Smooth muscle cell (in vitro differentiated cells): ENCODE data around the gene PAK1. TPM values are rescaled to one million over a fixed set of nuclear protein-coding genes. Genes with fewer than 3 reads are reported as not detected.

ENCODE experiments used
- DNase-seq: peaks from one replicate; lab custom pipeline; 2025; ENCODE audit not compliant: unreplicated experiment; lab: John Stamatoyannopoulos, UW
- H2AFZ ChIP-seq: fragments of 200-600 bp; sonication (generic); 2 replicates; pipeline ENCODE4 v1.6.0; 2016; ENCODE audit warnings: antibody characterized with exemption, low read depth, mild to moderate bottlenecking
- H3F3A ChIP-seq: fragments of 200-600 bp; sonication (generic); 2 replicates; pipeline ENCODE4 v1.6.0; 2017; ENCODE audit warnings: antibody characterized with exemption, low read depth
- H3K27ac ChIP-seq: fragments of 200-600 bp; sonication (generic); 2 replicates; pipeline ENCODE4 v1.5.1; 2016; ENCODE audit warnings: low read depth, mild to moderate bottlenecking
- H3K27me3 ChIP-seq: fragments of 200-600 bp; sonication (generic); 2 replicates; pipeline ENCODE4 v1.6.1; 2016; ENCODE audit warnings: low read depth, mild to moderate bottlenecking
- H3K36me3 ChIP-seq: fragments of 200-600 bp; sonication (generic); 2 replicates; pipeline ENCODE4 v1.5.1; 2016; ENCODE audit warnings: low read depth
- H3K4me1 ChIP-seq: fragments of 200-600 bp; sonication (generic); 2 replicates; pipeline ENCODE4 v1.5.1; 2016; ENCODE audit warnings: low read depth
- H3K4me2 ChIP-seq: fragments of 200-600 bp; sonication (generic); 2 replicates; pipeline ENCODE4 v1.6.0; 2016; ENCODE audit warnings: mild to moderate bottlenecking
- H3K4me3 ChIP-seq: fragments of 200-600 bp; sonication (generic); 2 replicates; pipeline ENCODE4 v1.5.1; 2016; ENCODE audit warnings: mild to moderate bottlenecking
- H3K79me2 ChIP-seq: fragments of 200-600 bp; sonication (generic); 2 replicates; pipeline ENCODE4 v1.6.0; 2016; ENCODE audit warnings: low read depth, mild to moderate bottlenecking
- H3K9ac ChIP-seq: fragments of 200-600 bp; sonication (generic); 2 replicates; pipeline ENCODE4 v1.6.0; 2016; ENCODE audit warnings: low read depth
- H3K9me3 ChIP-seq: fragments of 200-600 bp; sonication (generic); replicated peaks from 2 replicates; pipeline ENCODE4 v1.5.1; 2016; ENCODE audit warnings: low read depth
- H4K20me1 ChIP-seq: fragments of 200-600 bp; sonication (generic); 2 replicates; pipeline ENCODE4 v1.6.0; 2016; ENCODE audit warnings: low read depth
- WGBS: methylation state at CpG from one replicate; pipeline ENCODE4 v1.1.7; 2016; ENCODE audit warnings: low lambda C conversion rate; 5-methylcytosine and 5-hydroxymethylcytosine counted together
- polyA plus RNA-seq: library from polyadenylated mRNA; unstranded; fragments of >200 nt; fragmentation: Nextera tagmentation; extraction: Ambion mirVana; gene quantifications from 2 replicates; pipeline ENCODE4 v1.2.1, GENCODE V29; 2016
- total RNA-seq: library from RNA; depleted of rRNA; stranded (reverse); fragments of >200 nt; gene quantifications from 2 replicates; pipeline ENCODE4 v1.2.3, GENCODE V29; 2014
- TF ChIP-seq, protein P1 (sequence below): fragments of 200-600 bp; sonication (generic); IDR thresholded peaks from 2 replicates; pipeline ENCODE4 v1.5.1; 2017; ENCODE audit warnings: borderline replicate concordance, mild to moderate bottlenecking, antibody characterized with exemption; ENCODE audit not compliant: insufficient read depth, poor library complexity, severe bottlenecking

Gene PAK1
- total and polyA plus RNA-seq, 2 experiments from 2014 or later, result 20.5 to 31.7 TPM

DNA sequence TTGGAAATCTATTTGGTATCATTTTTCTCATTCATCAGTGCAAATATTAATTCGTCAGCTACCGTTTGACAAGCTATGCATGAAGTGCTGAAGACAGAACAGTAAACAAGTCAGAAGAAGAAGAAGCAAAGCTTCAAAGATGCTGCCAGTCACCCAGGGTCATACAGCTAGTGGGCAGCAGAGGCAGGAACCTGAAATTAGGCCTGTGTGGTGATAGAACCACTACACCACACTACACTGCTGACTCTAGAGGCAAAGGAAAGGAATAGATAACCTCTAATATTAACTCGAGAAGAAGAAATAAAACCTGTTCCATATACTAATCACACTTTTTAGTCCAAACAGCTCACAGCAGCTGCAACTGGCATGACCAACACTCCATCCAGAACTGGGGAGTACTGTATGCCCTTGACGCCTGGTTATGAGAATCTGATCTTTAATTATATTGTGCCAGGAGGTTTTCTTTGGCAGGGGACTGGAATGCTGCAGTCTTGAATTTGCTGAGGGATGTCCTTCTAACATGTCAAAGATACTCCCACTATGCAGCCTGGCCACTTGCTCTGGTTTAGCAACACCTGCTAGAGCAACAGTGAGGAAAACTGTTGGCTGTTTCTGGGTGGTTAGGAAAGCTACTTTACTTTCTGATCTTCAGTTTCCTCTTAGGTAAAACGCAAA lies 73.0 kb downstream of the PAK1 start:
- Histone ChIP-seq H3K36me3 (no peaks in the 10 kb centered on the region), H3K4me1 (peaks cover 11% of the 10 kb centered on the region), H2AFZ (no peak overlapping the region), H3K27ac (no peak overlapping the region), H3K79me2 (peaks cover 17% of the 10 kb centered on the region), H3K4me3 (no peak overlapping the region), H3F3A (no peaks in the 10 kb centered on the region), H3K4me2 (no peak overlapping the region), H3K9me3 (no peaks in the 10 kb centered on the region), H3K9ac (no peak overlapping the region), H3K27me3 (no peaks in the 10 kb centered on the region), H4K20me1 (peaks cover 34% of the 10 kb centered on the region)
- TF ChIP-seq, protein P1, sequence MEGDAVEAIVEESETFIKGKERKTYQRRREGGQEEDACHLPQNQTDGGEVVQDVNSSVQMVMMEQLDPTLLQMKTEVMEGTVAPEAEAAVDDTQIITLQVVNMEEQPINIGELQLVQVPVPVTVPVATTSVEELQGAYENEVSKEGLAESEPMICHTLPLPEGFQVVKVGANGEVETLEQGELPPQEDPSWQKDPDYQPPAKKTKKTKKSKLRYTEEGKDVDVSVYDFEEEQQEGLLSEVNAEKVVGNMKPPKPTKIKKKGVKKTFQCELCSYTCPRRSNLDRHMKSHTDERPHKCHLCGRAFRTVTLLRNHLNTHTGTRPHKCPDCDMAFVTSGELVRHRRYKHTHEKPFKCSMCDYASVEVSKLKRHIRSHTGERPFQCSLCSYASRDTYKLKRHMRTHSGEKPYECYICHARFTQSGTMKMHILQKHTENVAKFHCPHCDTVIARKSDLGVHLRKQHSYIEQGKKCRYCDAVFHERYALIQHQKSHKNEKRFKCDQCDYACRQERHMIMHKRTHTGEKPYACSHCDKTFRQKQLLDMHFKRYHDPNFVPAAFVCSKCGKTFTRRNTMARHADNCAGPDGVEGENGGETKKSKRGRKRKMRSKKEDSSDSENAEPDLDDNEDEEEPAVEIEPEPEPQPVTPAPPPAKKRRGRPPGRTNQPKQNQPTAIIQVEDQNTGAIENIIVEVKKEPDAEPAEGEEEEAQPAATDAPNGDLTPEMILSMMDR, result no peak
- WGBS, result 95% methylated on average over 5 of the region's 5 CpGs
- no peak for DNase-seq

DNA sequence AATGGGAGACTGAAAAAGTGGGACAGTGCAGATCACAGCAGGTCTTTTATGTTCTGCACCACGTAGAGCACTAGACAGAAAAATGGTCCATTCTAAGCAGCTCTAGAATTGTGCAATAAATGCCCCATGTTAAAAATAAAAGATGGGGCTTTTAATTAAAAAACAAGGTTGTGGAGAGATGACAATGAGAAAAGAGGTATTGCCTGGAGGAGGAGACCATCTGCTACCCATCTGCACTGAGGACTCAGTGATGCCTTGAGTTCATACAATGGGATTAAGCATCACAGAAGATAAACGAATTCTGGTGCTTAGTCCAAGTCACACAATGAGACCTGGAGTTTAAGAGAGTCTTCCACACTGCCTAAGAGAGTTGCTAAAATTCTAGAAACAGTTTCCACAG lies 73.6 kb downstream of the PAK1 start:
- 88% methylated on average over 2 of the region's 2 CpGs for WGBS
- Histone ChIP-seq H3F3A (no peaks in the 10 kb centered on the region), H3K4me2 (no peak overlapping the region), H3K9me3 (no peaks in the 10 kb centered on the region), H2AFZ (no peak overlapping the region), H3K79me2 (peaks cover 17% of the 10 kb centered on the region), H3K9ac (no peak overlapping the region), H3K4me3 (no peak overlapping the region), H3K27me3 (no peaks in the 10 kb centered on the region), H3K27ac (no peak overlapping the region), H4K20me1 (peaks cover 31% of the 10 kb centered on the region), H3K4me1 (peaks cover 11% of the 10 kb centered on the region), H3K36me3 (no peaks in the 10 kb centered on the region)
- TF ChIP-seq, protein P1, result no peak
- DNase-seq, result no peak

DNA sequence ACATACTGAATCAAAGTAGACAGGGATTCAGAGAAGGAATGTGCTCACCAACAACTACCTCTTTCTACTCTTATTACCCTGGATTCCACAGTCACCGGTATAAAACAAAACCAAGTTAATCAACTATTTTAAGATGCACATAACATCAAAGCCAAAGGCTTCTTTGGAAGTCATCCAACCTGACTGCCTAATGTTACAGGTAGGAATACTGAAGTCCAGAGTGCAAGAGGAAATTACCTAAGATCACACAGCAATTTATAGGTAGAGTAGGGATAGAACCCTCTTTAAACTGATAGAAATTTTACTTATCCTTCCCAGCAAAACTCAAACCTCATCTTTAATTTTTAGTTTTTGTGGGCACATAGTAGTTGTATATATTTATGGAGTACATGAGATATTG lies 76.3 kb downstream of the PAK1 start:
- H3K4me3 ChIP-seq, result no peak overlapping the region
- no peaks in the 10 kb centered on the region for H3K36me3 ChIP-seq
- no peak overlapping the region for H3K9ac ChIP-seq
- no peak overlapping the region for H3K27ac ChIP-seq
- H2AFZ ChIP-seq, result no peak overlapping the region
- peaks cover 34% of the 10 kb centered on the region for H4K20me1 ChIP-seq
- H3F3A ChIP-seq, result no peaks in the 10 kb centered on the region
- no peaks in the 10 kb centered on the region for H3K9me3 ChIP-seq
- WGBS, result 90% methylated on average over 1 of the region's 1 CpG
- H3K4me1 ChIP-seq, result peaks cover 11% of the 10 kb centered on the region
- H3K4me2 ChIP-seq, result no peak overlapping the region
- no peak for DNase-seq
- H3K79me2 ChIP-seq, result peaks cover 10% of the 10 kb centered on the region
- TF ChIP-seq, protein P1, result no peak
- no peaks in the 10 kb centered on the region for H3K27me3 ChIP-seq

- H3K36me3 ChIP-seq, result no peaks in the 10 kb centered on the region
- 96% methylated on average over 2 of the region's 2 CpGs for WGBS
- no peak overlapping the region for H3K4me3 ChIP-seq
- H3K9ac ChIP-seq, result no peak overlapping the region
- TF ChIP-seq, protein P1, result no peak
- no peak overlapping the region for H2AFZ ChIP-seq
- peaks cover 4% of the 10 kb centered on the region for H3K4me1 ChIP-seq
- H3F3A ChIP-seq, result no peaks in the 10 kb centered on the region
- peaks cover 34% of the 10 kb centered on the region for H4K20me1 ChIP-seq
- DNase-seq, result no peak
- H3K27ac ChIP-seq, result no peak overlapping the region
- no peak overlapping the region for H3K4me2 ChIP-seq
- no peaks in the 10 kb centered on the region for H3K9me3 ChIP-seq
- peaks cover 10% of the 10 kb centered on the region for H3K79me2 ChIP-seq
- no peaks in the 10 kb centered on the region for H3K27me3 ChIP-seq
Observed at GRCh38 chr11:77396911-77397310, 77.0 kb downstream of the PAK1 start.
